SK-N-DZ (cell line): Measurements from ENCODE around the gene CEP43.
A peak's percentile ranks its signal among the peaks of the same experiment; 100 is the strongest.

Experiments
- DNase-seq: peaks from one replicate; pipeline ENCODE4 v3.0.0-alpha.2; 2015; ENCODE audit warnings: low spot score
- small RNA-seq, 2 experiments: library from RNA; depleted of rRNA; stranded (forward); fragments of <200 nt; gene quantifications; one replicate each; pipeline ENCODE3, GENCODE V24; 2014

CEP43 gene

DNA sequence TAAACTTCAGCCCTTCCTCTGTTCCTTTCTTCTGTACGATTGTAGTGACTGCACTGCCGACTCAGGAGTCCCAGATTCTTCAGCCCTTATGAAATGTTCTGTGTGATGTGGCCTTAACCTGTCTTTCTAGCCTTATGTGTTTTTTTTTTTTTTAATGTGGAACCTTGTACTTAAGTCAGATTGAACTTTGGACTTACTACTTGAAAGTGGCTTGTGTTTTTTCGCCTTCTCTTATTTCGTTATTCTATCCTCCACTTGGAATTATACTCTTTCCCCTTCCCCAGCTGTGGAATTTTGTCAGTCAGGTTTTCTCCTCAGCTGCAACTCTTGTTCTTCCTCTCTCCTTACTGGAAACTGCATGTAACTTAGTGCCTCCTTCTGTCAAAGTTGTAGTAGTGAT lies 8.8 kb downstream of the CEP43 start:
- DNase-seq: no peak

DNA sequence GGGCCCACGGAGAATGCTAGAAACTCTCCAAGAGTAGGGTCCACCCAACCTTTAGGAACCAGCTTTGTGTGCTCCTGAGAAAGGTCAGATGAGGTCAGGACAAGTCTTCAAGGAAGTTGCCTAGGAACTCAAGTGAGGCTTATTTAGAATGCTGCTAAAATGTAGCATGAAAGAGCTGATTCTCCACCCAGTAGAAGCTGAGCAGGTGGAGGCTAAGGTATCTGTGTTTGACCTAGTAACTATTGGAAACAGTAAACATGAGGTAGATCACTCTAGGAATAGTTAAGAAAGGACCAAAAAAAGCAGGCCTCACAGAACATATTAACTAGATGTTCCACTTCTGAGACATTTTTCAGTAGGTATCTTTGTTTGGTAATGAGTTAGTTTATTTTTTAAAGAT lies 13.9 kb downstream of the CEP43 start:
- no peak for DNase-seq

DNA sequence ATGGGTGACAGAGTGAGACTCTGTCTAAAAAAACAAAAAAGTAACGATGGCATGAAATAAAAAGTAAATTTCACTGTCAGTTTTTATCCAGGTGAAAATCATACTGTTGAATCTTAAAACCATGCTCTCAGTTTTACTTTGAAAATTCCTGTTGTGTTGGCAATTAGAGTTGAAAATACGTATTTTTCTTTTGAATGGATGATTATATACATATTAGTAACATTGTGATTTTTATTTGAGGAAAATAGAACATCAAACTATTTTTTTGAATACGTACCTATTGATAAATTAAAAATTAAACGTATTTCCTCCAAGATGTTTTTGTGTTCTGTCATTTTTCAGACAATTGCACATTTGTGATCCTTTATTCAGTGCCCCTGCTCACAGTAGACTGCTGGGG lies 14.7 kb downstream of the CEP43 start:
- no peak for DNase-seq

DNA sequence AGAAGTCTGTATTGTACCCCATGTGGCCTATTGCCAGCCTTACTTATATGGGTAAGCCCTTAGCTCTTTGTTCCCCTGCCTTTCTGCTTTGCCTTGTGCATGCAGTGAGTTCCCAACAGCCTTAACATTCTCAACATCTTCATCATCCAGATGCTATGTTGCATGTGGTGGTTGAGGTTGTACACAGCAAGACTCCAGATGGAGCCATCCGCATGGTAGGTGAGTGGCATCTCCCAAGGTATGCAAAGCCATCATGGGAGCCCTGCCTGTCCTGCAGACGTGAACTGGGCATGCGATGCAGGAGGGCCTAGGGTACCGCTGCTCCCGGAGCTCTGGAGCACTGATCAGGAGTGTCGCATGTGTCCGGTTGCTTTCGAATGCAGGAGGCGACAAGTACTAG lies 16.1 kb downstream of the CEP43 start:
- no peak for DNase-seq

DNA sequence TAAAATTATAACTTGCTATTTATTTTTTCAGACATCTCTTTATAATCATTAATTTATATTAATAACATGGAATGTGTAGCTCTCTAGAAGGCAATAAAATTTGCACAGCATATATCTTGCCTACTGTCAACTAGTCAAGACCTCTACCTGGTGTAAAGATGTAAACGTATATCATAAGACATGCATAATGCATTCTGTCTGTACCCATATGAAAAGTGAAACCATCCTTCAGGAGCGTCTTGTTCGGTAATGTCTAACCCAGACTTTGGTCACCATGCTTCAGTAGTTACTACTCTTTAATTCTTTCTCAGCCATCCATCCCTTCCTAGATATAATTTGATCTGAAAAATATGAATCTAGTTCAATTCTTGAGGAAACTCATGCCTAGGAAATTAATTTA lies 21.0 kb downstream of the CEP43 start:
- DNase-seq: no peak

DNA sequence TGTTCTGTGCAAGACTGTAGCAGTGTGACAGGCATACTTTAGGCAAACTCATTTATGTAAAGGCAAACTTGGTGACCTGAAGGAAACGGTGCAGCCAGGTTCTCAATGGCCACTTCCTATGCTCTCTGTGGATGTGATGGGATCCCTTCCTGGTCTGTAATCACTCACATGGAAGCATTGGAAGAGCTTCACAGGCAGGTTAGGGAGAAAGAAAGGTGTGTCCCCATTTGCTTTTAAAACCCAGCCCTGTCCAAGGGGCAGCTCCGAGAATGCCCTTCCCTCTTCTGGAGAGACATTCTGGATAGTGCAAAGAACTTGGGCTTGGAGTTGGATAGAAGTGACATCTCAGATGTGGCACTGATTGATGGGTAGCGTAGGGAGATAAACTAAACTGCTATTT lies 28.1 kb downstream of the CEP43 start:
- DNase-seq: no peak

DNA sequence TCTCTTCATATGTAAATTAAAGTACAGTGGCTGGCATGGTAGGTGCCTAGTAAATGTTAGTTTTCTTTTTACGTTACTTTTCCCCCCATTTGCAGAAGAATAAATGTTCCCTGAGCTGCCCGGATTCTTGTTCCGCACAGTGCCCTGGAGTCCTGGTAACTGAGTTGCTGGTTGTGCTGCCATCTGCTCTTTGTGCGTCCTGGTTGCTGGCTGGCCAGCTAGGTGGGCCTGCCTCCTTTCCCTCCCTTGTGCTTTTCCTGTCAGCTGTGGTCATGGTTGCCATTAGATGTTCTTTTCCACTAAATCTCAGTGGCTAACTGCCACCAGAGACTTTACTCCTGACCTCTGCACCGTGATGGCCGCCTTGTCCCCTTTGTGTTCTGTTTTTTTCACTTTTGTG lies 28.6 kb downstream of the CEP43 start:
- no peak for DNase-seq

DNA sequence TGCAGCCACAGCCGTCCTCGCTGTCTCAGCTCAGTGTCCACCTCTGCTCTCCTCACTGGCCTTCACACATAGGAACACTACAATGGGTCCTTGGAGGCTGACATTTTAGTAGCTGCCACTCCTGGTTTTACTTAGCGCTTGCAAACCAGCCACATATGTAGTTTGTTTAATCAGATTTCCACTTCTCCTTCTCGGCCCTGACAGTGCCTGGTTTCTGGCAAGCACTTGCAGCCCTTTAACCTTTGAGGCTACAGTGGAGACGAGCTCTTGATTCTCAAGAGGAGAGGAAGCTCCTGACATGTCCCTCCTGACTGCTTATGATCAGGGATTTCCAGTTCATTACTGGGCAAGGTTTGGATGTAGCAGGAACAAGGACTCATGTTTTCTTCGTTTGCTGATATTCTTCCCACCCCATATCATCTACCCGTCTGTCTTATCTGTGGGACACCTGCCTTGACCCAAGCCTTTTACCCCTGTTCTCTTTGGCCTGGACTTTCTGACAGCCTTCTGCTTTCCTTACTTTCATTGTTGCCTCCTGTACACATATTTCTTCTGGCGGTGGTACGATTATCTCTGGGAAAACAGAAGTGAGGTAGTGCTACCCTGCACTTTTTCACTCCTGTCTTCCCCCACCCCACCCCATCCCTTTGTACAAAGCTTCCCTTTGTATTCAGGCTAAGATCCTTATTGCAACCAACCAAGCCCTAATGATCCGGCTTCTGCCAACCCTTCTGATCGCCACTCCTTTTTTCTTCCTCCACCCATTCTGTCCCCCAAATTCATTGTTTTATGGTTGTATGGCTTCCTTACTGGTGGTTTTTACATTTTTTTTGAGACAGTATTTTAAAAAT lies 31.2 kb downstream of the CEP43 start:
- peak; percentile 54 for DNase-seq

DNA sequence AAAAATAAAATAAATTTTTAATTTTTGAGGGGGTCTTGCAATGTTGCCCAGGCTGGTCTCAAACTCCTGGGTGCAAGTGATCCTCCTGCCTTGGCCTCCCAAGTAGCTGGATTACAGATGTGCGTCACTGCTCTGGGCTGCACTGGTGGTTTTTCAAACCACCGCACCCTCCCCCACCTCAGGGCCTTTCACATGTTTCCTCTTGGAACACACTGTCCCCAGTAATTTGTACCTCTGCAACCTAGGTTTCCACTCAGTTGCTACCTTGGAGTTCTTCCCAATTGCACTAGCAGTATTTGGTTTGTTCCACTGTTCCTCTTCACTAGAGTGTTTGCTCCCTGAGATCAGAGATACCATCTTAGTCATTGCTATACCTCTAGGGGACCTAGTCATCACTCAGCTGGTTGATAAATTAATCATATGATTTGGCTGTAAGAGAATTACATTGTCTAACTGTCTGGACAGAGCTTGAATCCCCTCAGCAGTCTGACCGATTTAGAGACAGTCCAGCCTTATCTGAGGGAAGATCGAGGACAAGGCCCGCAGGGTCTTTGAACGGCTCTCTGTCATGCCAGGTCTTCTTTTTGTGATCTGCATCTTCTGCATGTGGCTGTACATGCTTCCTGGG lies 32.0 kb downstream of the CEP43 start:
- peak; percentile 17 for DNase-seq

DNA sequence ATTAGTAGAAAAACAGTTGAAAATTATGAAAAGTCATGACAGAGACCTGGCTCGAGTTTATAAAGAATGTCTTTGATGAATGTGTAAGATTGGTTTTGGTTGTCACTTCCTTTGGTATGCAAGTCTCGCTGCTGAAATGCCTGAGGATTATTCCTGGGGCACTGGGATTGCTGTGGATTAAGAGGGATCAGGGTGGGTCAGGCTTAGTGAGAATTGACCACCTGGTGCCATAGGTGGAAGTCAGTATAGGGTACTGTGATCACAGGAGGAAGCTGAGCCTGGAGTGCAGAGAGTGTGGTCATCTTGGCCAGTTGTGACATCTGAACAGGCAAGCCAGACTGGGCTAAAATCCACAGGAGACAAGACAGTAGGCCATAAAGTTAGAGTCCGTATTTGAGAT lies 34.9 kb downstream of the CEP43 start:
- no peak for DNase-seq

DNA sequence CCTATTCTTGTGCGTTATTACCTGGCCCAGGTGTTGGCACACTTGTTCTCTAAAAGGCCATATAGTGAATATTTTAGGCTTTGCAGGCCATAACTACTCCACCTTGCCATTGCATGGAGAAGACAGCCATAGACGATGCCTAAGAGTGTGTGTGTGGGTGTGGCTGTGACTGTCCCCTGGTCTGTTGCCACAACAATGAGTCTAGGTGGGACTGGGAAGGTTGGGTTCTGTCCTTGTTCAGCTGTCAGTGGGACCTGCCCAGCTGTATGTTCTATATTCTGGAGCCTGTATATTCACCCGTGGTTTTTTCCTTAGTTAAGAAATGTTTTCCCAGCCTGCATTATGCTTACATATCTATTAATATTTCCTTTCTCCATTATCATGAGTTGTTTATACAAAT lies 38.6 kb downstream of the CEP43 start:
- DNase-seq: no peak

DNA sequence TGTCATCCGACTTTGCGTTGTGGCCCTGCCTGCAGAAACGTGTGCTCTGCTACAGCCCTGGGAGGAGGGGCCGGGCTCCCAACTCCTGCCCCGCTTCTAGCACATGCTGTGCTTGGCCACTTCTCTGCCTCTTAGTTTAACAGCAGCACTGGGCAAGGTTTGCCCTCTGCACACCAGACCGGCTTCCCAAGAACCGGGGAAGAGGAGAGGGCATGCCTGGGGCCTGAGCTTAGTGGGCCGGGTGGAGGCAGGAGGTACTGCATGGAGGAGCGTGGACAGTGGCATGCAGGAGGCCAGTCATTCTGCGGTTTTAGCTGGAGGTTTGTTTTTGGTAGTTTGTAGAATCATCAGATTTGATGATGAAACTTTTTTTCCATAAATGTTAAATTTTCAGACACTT lies 45.5 kb downstream of the CEP43 start:
- no peak for DNase-seq

DNA sequence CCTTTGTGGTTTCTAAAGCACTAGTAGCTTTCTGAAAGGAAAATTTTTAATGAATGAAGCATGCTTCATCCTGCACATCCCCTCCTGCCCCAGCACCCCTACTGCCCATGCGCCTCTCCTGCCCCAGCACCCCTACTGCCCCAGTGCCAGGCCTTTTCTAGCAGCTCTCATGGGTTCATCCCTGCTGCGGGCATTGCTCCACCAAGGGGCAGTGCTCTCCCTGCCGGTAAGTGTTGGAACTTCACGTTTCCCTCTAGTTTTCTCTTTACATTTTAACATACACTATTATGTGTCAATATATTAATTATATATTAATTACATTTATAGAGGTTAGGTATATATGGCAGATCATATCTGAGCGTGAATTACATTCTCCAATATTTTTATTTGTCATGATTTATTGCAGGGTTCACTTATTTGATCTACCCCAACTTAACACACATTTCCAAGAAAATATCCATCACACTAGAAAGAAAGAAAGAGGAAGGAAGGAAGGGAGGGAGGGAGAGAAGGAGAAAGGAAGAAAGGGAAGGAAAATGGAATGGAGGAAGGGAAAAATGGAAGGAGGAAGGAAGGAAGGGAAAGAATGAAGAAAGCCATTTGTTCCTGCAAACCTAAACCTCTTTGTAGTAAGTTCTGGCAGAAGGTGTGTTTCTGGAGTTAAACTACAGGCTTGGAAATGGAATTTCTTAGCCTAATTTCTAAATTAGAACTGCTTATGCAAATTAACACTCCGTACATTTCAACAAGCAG lies 46.8 kb downstream of the CEP43 start:
- no peak for DNase-seq

DNA sequence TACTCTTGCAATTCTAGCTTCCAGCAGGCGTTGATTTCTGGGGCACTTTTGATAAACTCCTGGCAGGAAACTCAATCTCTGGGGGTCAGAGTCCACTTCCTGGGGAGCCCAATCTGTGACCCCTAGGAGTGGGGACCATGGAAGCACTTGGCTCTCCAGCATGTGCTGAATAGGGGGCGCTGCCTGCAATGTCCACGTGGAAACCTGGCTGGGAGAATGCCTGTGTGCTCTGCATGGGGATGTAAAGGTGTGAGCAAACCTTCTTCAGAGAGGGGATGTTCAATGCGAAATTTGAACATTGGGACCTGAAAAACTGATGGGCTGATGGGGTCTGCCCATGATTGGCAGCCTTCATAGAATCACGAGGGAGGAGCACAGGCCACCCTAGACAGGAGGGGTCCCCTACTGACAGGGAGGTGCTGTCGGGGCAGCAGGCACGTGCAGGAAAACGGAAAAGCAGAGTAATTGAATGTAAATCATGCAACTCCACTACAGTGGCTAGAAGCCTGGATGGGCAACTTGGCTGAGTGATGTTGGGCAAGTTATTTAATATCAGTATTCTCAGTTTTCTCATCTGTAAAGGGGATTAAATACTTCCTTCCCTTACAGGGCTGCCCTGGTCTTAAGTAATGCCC lies 47.8 kb downstream of the CEP43 start:
- no peak for DNase-seq

DNA sequence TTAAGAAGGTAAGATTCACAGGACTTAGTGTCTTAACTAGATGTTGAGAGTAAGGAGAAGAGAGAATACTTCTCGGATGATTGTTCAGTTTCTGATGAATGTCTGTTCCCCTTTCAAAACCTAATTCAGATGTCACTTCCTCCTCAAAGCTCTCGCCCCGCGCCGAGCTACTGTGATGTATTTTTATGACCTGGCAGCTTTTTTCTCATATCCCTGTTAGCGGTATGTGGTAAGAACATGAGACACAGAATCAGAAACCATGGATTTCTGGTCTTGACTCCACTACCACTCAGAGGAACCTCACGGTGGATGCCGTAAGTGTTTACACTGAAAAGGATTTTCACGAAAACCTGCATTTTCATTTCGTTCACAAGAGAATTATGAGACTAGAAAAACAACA lies 48.4 kb downstream of the CEP43 start:
- DNase-seq: no peak

Small RNA genes within 50 kb of the gene (small RNA-seq; reads per million reads assigned to genes)
- gene MIR3939: 0.18 to 2.4 reads per million in 2 experiments
